ENCODE measurements around the gene THAP3. TPM values are rescaled to one million over a fixed set of nuclear protein-coding genes. Genes with fewer than 3 reads are reported as not detected.

THAP3 gene
- total RNA-seq, 1 donor = 19.4 TPM

DNA sequence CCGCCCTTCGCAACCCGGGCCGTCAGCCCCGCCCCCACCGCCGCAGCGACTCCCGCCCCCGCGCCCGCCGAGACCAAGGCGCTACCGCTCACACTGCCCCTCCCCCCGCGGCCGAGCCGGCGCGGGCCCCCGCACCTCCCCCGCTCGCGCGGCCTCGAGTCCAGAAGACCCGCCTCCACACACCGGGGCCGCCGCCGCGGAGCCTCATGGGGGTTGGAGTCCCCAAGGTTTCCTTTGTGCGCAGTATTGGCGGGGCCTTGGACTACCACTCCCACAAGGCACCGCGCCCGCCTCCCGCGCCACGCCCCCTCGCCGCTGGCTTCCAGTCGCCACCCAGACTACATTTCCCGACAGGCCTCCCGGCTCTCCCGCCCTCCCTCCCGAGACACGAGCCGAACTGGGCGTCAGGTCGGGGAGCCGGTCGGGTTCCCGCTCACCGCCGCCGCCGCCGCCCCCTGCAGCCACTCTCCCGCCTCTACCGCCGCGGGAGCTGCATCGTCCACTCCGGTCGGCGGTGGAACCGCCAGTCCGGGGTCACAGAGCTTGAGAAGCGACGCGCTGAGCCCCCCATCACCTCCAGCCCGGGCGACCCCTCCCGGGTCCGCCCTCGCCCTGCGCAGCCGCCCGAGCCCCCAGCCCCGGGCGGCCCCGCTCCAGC lies 11.2 kb upstream of the THAP3 start, which contains the start of gene PHF13:
Gene PHF13, plus strand, starts transcription at position 371 of the 658 bp plus-strand sequence. CDS start 336 bp downstream, outside the sequence.
- peak within 1 kb of the TSS; percentile 87 for H3K4me3 ChIP-seq (ENCODE audit: low read depth, low read length)
- no peak for TF ChIP-seq CTCF (IDR thresholded peaks at IDR 0.05; ENCODE audit: insufficient read depth, low read depth, low read length)
- peak; percentile 99 for DNase-seq (ENCODE audit: low read depth)

DNA sequence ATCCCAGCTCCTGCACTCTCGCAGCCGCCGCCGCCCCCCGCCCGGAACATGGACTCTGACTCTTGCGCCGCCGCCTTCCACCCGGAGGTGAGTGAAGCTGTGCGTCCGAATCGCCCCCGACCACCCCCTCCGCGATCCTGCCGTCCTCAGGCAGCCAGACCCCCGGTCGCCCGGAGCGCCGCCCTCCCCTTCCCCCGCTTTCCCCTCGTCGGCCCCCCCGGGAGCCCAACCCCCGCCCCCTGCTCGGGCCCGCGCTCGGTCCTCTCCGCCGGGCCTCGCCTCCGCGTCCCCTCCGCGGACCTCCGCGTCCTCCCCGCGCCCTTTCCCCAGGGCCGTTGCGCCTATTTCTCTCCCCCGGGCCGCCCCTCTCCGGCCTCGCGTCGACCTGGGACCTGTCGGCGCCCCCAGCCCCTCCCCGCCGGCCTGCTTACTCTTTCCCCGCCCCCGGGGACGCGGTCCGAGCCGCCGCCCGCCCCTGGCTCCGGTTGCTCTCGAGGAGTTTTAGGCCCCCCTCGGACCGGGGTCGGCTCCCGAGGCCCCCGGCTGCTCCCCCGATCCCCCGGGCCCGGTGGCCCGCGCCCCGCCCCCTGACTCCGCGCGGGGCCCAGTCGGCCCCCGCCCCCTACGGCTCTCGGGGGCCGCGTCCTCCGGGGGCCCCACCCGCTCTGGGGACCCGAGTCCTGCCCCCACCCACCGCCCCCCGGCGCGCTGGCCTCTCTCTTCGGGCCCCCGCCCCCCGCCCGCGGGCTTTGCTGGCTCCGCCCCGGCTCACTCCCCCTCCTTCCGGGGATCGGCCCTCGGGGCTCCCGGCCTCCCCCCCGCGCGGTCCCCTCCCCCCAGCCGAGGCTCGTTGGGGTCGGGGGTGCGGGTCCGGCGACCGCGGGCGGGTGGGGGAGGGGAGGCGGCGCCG lies 10.4 kb upstream of the THAP3 start:
- no peak for TF ChIP-seq CTCF (IDR thresholded peaks at IDR 0.05; ENCODE audit: insufficient read depth, low read depth, low read length)
- H3K4me3 ChIP-seq (ENCODE audit: low read depth, low read length) = peak overlapping the region; percentile 73
- peak; percentile 42 for DNase-seq (ENCODE audit: low read depth)

DNA sequence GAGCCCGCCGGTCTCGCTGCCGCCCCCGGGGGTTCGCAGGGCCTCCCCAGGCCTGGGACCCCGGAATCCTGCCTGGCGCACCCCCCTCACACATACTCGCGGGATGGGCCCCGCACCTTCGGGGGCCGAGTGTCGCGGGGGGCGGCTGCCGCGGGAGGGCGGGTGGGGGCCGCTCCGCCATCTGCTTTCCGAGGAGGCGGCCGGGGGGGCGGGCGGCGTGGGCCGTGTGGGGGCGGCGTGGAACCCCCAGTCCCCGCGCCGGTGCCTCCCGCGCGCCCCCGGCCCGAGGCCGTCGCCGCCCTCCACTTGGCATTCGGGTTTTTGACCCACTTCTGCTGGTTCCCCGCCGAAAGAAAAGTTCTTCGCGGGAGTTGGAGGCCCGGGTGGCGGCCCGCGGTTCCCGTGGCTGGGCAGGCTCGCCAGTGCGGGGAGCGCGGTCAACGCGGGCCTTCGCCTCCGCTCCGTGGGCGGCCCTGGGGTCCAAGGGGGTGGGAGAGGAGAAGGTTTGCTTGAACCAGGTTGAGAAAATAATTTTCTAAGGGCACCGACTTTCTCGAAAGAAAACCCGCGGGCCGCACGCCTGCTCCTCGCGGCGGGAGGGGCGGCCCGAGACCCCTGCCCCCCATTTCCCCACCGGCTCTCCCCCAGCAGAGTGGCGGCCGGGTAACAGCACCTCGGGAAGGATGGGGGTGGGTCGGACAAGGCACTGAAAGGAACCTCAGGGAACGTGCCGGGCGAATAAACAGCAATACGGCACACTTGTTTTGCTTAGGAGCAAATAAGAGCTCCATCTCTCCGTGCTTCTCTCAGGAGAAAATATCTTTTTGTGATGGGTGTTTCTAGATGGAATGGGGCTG lies 9.5 kb upstream of the THAP3 start:
- no peak for DNase-seq (ENCODE audit: low read depth)
- TF ChIP-seq CTCF (IDR thresholded peaks at IDR 0.05; ENCODE audit: insufficient read depth, low read depth, low read length) = no peak

GRCh38 chr1:6619045-6619444 lies 5.6 kb upstream of the THAP3 start:
- no peak overlapping the region for H3K4me3 ChIP-seq (ENCODE audit: low read depth, low read length)
- no peak for DNase-seq (ENCODE audit: low read depth)
- no peak for TF ChIP-seq CTCF (IDR thresholded peaks at IDR 0.05; ENCODE audit: insufficient read depth, low read depth, low read length)

More for the DNA sequence above, 9.5 kb upstream of the THAP3 start:
- H3K4me3 ChIP-seq (ENCODE audit: low read depth, low read length) = peak overlapping the region; percentile 73

GRCh38 chr1:6621429-6622391 lies 3.0 kb upstream of the THAP3 start:
- DNase-seq (ENCODE audit: low read depth) = no peak
- no peak for TF ChIP-seq CTCF (IDR thresholded peaks at IDR 0.05; ENCODE audit: insufficient read depth, low read depth, low read length)

More at GRCh38 chr1:6621429-6622391, 3.0 kb upstream of the THAP3 start:
- H3K4me3 ChIP-seq (ENCODE audit: low read depth, low read length) = no peak overlapping the region
